Measurements from ENCODE around the gene SLC22A5. TPM values are rescaled to one million over a fixed set of nuclear protein-coding genes. Genes with fewer than 3 reads are reported as not detected.

SLC22A5 gene
- total RNA-seq, 1 donor from 2014 or later = 11.9 TPM

GRCh38 chr5:132384506-132385050 lies 15.1 kb downstream of the SLC22A5 start:
- H3K27ac ChIP-seq = no peak overlapping the region
- intact Hi-C loops (cut with DNase I) = loop anchor here (1.0 to 5.0 kb wide), 2 partner anchors 38 to 172 kb away; partner anchors contain the start of gene RAD50
- H3K9me3 ChIP-seq = no peaks in the 10 kb centered on the region

GRCh38 chr5:132385326-132386105 lies 16.0 kb downstream of the SLC22A5 start:
- no peaks in the 10 kb centered on the region for H3K9me3 ChIP-seq
- peak overlapping the region; percentile 84 to 95 for H3K27ac ChIP-seq
- DNase-seq (ENCODE audit: low spot score in 2 of 2) = peak in 1 of 2 donors; percentile 77
- no peak overlapping the region for H3K4me3 ChIP-seq
- intact Hi-C loops (cut with DNase I) = loop anchor here (1.0 to 5.0 kb wide), 4 partner anchors 37 to 171 kb away; partner anchors contain the start of genes IRF1 and RAD50
- peaks cover 31 to 48% of the 10 kb centered on the region in 2 donors for H3K4me1 ChIP-seq
- H3K27me3 ChIP-seq = no peaks in the 10 kb centered on the region
- peaks cover 11 to 16% of the 10 kb centered on the region in 2 donors for H3K36me3 ChIP-seq
- TF ChIP-seq CTCF (IDR thresholded peaks at IDR 0.05) = peak; percentile 59 to 73 (median 65)

More at GRCh38 chr5:132384506-132385050, 15.1 kb downstream of the SLC22A5 start:
- Histone ChIP-seq H3K4me1 (peaks cover 31 to 42% of the 10 kb centered on the region in 2 donors), H3K27me3 (no peaks in the 10 kb centered on the region), H3K36me3 (peaks cover 12 to 16% of the 10 kb centered on the region in 2 donors), H3K4me3 (no peak overlapping the region)
- no peak for TF ChIP-seq CTCF (IDR thresholded peaks at IDR 0.05)
- no peak for DNase-seq (ENCODE audit: low spot score in 2 of 2)

GRCh38 chr5:132386644-132387286 lies 17.3 kb downstream of the SLC22A5 start:
- peak in 1 of 2 donors; percentile 86 for DNase-seq (ENCODE audit: low spot score in 2 of 2)
- Histone ChIP-seq H3K9me3 (no peaks in the 10 kb centered on the region), H3K4me1 (peaks cover 31 to 48% of the 10 kb centered on the region in 2 donors), H3K27me3 (no peaks in the 10 kb centered on the region), H3K36me3 (peaks cover 10 to 12% of the 10 kb centered on the region in 2 donors), H3K4me3 (no peak overlapping the region), H3K27ac (peak overlapping the region; percentile 84 to 95)
- intact Hi-C loops (cut with DNase I) = loop anchor here (1.0 to 5.0 kb wide), 5 partner anchors 36 to 291 kb away; partner anchors contain the start of gene IRF1
- peak; percentile 77 to 83 (median 79) for TF ChIP-seq CTCF (IDR thresholded peaks at IDR 0.05)

- DNase-seq (ENCODE audit: low spot score in 2 of 2) = peak in 1 of 2 donors; percentile 86
- Histone ChIP-seq H3K4me1 (peaks cover 31 to 48% of the 10 kb centered on the region in 2 donors), H3K36me3 (peaks cover 9 to 16% of the 10 kb centered on the region in 2 donors), H3K9me3 (no peaks in the 10 kb centered on the region), H3K4me3 (peak overlapping the region; percentile 16 to 37), H3K27ac (peak overlapping the region; percentile 84 to 95), H3K27me3 (no peaks in the 10 kb centered on the region)
- no peak for TF ChIP-seq CTCF (IDR thresholded peaks at IDR 0.05)
- intact Hi-C loops (cut with DNase I) = loop anchor here (1.0 to 5.0 kb wide), 5 partner anchors 23 to 290 kb away; partner anchors contain the start of gene IRF1
Measured at GRCh38 chr5:132387640-132388117, 18.2 kb downstream of the SLC22A5 start.
